Upper lobe of left lung (tissue), 6 donors: Measurements from ENCODE around the gene TGFB1. TPM values are rescaled to one million over a fixed set of nuclear protein-coding genes. Genes with fewer than 3 reads are reported as not detected.
A peak's percentile ranks its signal among the peaks of the same experiment; 100 is the strongest.

Experiments
- ATAC-seq, 2 donors: fragments of 200-7000 bp; cut with Tn5 transposase; one replicate each; pipeline ENCODE4 v1.9.1; 2022; ENCODE audit warnings: mild to moderate bottlenecking in 2 of 2, moderate library complexity in 2 of 2; ENCODE audit not compliant: low FRiP score in 2 of 2
- DNase-seq, 2 donors: peaks; one replicate each; pipeline ENCODE4 v3.0.0-alpha.2; 2019 to 2020
- H3K27ac ChIP-seq, 4 donors: fragments of 200-600 bp; sonication (generic); one replicate each; pipeline ENCODE4 v1.5.1; 2016 to 2019
- H3K27me3 ChIP-seq, 4 donors: fragments of 200-600 bp; sonication (generic); one replicate each; pipeline ENCODE4 v1.5.1; 2017 to 2019
- H3K36me3 ChIP-seq, 4 donors: fragments of 200-600 bp; sonication (generic); one replicate each; pipeline ENCODE4 v1.5.1; 2016 to 2019
- H3K4me1 ChIP-seq, 4 donors: fragments of 200-600 bp; sonication (generic); one replicate each; pipeline ENCODE4 v1.5.1; 2018 to 2019
- H3K4me3 ChIP-seq, 4 donors: fragments of 200-600 bp; sonication (generic); one replicate each; pipeline ENCODE4 v1.5.1; 2017 to 2019; ENCODE audit warnings: mild to moderate bottlenecking in 2 of 4, moderate library complexity in 1 of 4
- H3K9me3 ChIP-seq, 4 donors: fragments of 200-600 bp; sonication (generic); one replicate each; pipeline ENCODE4 v1.5.1; 2018 to 2019
- CTCF ChIP-seq, 6 experiments: fragments of 450-650 bp in 4 of 6; fragments of 200-600 bp in 2 of 6; sonication (generic) in 2 of 6; IDR thresholded peaks; one replicate each; pipeline ENCODE4 v1.5.1; 2016 to 2019; ENCODE audit warnings: antibody characterized with exemption in 6 of 6
- EP300 ChIP-seq, 4 donors: sonication (generic); formaldehyde crosslinking; IDR thresholded peaks; one replicate each; pipeline ENCODE4 v1.5.1; 2017; ENCODE audit warnings: antibody characterized with exemption in 4 of 4, control low read depth in 2 of 4
- POLR2A ChIP-seq, 4 donors: fragments of 450-650 bp; IDR thresholded peaks; one replicate each; pipeline ENCODE4 v1.5.1; 2016 to 2017; ENCODE audit warnings: antibody characterized with exemption in 4 of 4, mild to moderate bottlenecking in 2 of 4
- POLR2AphosphoS5 ChIP-seq, 2 donors: sonication (generic); formaldehyde crosslinking; IDR thresholded peaks; one replicate each; pipeline ENCODE4 v1.5.1; 2017; ENCODE audit warnings: antibody characterized with exemption in 2 of 2
- WGBS, 2 donors: methylation state at CpG; one replicate each; pipeline ENCODE4 v1.1.5; 2017 to 2018; 5-methylcytosine and 5-hydroxymethylcytosine counted together
- total RNA-seq, 6 donors: library from RNA; depleted of rRNA in 4 of 6; stranded (reverse); fragments of >200 nt in 4 of 6; gene quantifications; one replicate each; pipeline versions ENCODE4 v1.1.0 to v1.2.1, GENCODE V29; 2016 to 2021
- donor health status: DM: no; HTN: no; CAD: no; lungs with moderate emphysema.
- donor health status: DM: no; HTN: yes; CAD: no; lungs with severe emphysema.

Gene TGFB1
- total RNA-seq, 6 donors from 2014 or later: 28.5 to 138 (median 76.8) TPM

- peaks cover 25 to 34% (median 32%) of the 10 kb centered on the region in 4 donors for H3K4me1 ChIP-seq
- no peaks in the 10 kb centered on the region for H3K9me3 ChIP-seq
- no peak overlapping the region for H3K4me3 ChIP-seq
- WGBS, 2 donors: 92 to 94% methylated on average over 17 to 20 of the region's 20 CpGs
- H3K27me3 ChIP-seq: no peaks in the 10 kb centered on the region
- no peak overlapping the region for H3K27ac ChIP-seq
- DNase-seq (no peak), ATAC-seq (no peak)
- TF ChIP-seq POLR2AphosphoS5 (IDR thresholded peaks at IDR 0.05) (no peak), EP300 (IDR thresholded peaks at IDR 0.05) (no peak), POLR2A (IDR thresholded peaks at IDR 0.05) (no peak), CTCF (IDR thresholded peaks at IDR 0.05) (no peak)
- H3K36me3 ChIP-seq: peaks cover 13 to 74% (median 65%) of the 10 kb centered on the region in 4 donors
Observed at GRCh38 chr19:41319500-41320184, 34.1 kb downstream of the TGFB1 start.

GRCh38 chr19:41318696-41319499 lies 34.8 kb downstream of the TGFB1 start:
- no peaks in the 10 kb centered on the region for H3K27me3 ChIP-seq
- 81 to 85% methylated on average over 15 to 19 of the region's 19 CpGs for WGBS, 2 donors
- no peaks in the 10 kb centered on the region for H3K9me3 ChIP-seq
- H3K27ac ChIP-seq: no peak overlapping the region
- ATAC-seq (no peak), DNase-seq (no peak)
- H3K36me3 ChIP-seq: peaks cover 13 to 79% (median 66%) of the 10 kb centered on the region in 4 donors
- H3K4me1 ChIP-seq: peaks cover 18 to 27% (median 25%) of the 10 kb centered on the region in 4 donors
- TF ChIP-seq EP300 (IDR thresholded peaks at IDR 0.05): no peak
- TF ChIP-seq POLR2AphosphoS5 (IDR thresholded peaks at IDR 0.05): no peak
- TF ChIP-seq POLR2A (IDR thresholded peaks at IDR 0.05): no peak
- no peak overlapping the region for H3K4me3 ChIP-seq

GRCh38 chr19:41316306-41316920 lies 37.3 kb downstream of the TGFB1 start:
- Histone ChIP-seq H3K4me3 (no peak overlapping the region), H3K9me3 (no peaks in the 10 kb centered on the region), H3K27ac (no peak overlapping the region), H3K4me1 (peaks cover 9 to 17% (median 11%) of the 10 kb centered on the region in 4 donors), H3K27me3 (no peaks in the 10 kb centered on the region), H3K36me3 (peaks cover 13 to 89% (median 70%) of the 10 kb centered on the region in 4 donors)
- peak in 1 of 2 donors; percentile 78 for DNase-seq
- no peak for TF ChIP-seq POLR2AphosphoS5 (IDR thresholded peaks at IDR 0.05)
- TF ChIP-seq EP300 (IDR thresholded peaks at IDR 0.05): no peak
- TF ChIP-seq POLR2A (IDR thresholded peaks at IDR 0.05): no peak
- no peak for TF ChIP-seq CTCF (IDR thresholded peaks at IDR 0.05)
- ATAC-seq: no peak
- WGBS, 2 donors: 96 to 100% methylated on average over 10 to 24 of the region's 24 CpGs

GRCh38 chr19:41311613-41312012 lies 42.1 kb downstream of the TGFB1 start:
- Histone ChIP-seq H3K27me3 (no peaks in the 10 kb centered on the region), H3K4me1 (peaks cover 41 to 56% (median 46%) of the 10 kb centered on the region in 4 donors), H3K27ac (peak overlapping the region in 1 of 4 donors; percentile 98), H3K36me3 (peaks cover 5 to 57% (median 29%) of the 10 kb centered on the region in 4 donors), H3K9me3 (peaks cover 0 to 4% (median 0%) of the 10 kb centered on the region in 4 donors), H3K4me3 (no peak overlapping the region)
- ATAC-seq (no peak), DNase-seq (no peak)
- TF ChIP-seq POLR2A (IDR thresholded peaks at IDR 0.05): no peak
- no peak for TF ChIP-seq POLR2AphosphoS5 (IDR thresholded peaks at IDR 0.05)
- TF ChIP-seq CTCF (IDR thresholded peaks at IDR 0.05): no peak
- no peak for TF ChIP-seq EP300 (IDR thresholded peaks at IDR 0.05)
- 80 to 87% methylated on average over 8 of the region's 8 CpGs for WGBS, 2 donors

- ATAC-seq (no peak), DNase-seq (no peak)
- no peak for TF ChIP-seq CTCF (IDR thresholded peaks at IDR 0.05)
- TF ChIP-seq EP300 (IDR thresholded peaks at IDR 0.05): no peak
- no peak for TF ChIP-seq POLR2A (IDR thresholded peaks at IDR 0.05)
- TF ChIP-seq POLR2AphosphoS5 (IDR thresholded peaks at IDR 0.05): no peak
- Histone ChIP-seq H3K9me3 (peaks cover 0 to 4% (median 0%) of the 10 kb centered on the region in 4 donors), H3K4me1 (peaks cover 41 to 58% (median 46%) of the 10 kb centered on the region in 4 donors), H3K27me3 (no peaks in the 10 kb centered on the region), H3K4me3 (peak overlapping the region; percentile 68 to 86 (median 70)), H3K27ac (peak overlapping the region; percentile 93 to 98 (median 97)), H3K36me3 (peaks cover 7 to 57% (median 29%) of the 10 kb centered on the region in 4 donors)
- WGBS, 2 donors: 47 to 54% methylated on average over 5 of the region's 5 CpGs
Observed at GRCh38 chr19:41311072-41311471, 42.6 kb downstream of the TGFB1 start.
